GM12878 (cell line): Measurements from ENCODE around the gene ABITRAM. TPM values are rescaled to one million over a fixed set of nuclear protein-coding genes. Genes with fewer than 3 reads are reported as not detected.

Experiments
- BHLHE40 ChIP-seq, 2 experiments: fragments of 450-650 bp in 1 of 2; IDR thresholded peaks; 2 replicates each; pipeline ENCODE4 v1.6.1; 2011 to 2017; ENCODE audit warnings: low read depth in 2 of 2, borderline replicate concordance in 1 of 2, improper control_type of control experiment in 1 of 2, low read length in 1 of 2, mild to moderate bottlenecking in 1 of 2
- BMI1 ChIP-seq: fragments of 450-650 bp; IDR thresholded peaks from 2 replicates; pipeline ENCODE4 v1.6.1; 2016; ENCODE audit warnings: mild to moderate bottlenecking, moderate library complexity, borderline replicate concordance
- CREB1 ChIP-seq: IDR thresholded peaks from 2 replicates; pipeline ENCODE4 v1.6.1; 2012; ENCODE audit warnings: low read depth, mild to moderate bottlenecking, inconsistent platforms
- E2F8 ChIP-seq: fragments of 450-650 bp; IDR thresholded peaks from 2 replicates; pipeline ENCODE4 v1.6.1; 2018; ENCODE audit warnings: mild to moderate bottlenecking, low read depth, moderate library complexity; ENCODE audit not compliant: partially characterized antibody
- EGR1 ChIP-seq, 2 experiments: IDR thresholded peaks; 1 replicate in 1 of 2; 2 replicates in 1 of 2; pipeline ENCODE4 v1.6.1; 2011 to 2012; ENCODE audit warnings: low read depth in 2 of 2, low read length in 2 of 2, borderline replicate concordance in 1 of 2, mild to moderate bottlenecking in 1 of 2, moderate library complexity in 1 of 2
- ESRRA ChIP-seq: IDR thresholded peaks from 2 replicates; pipeline ENCODE4 v1.6.1; 2012; ENCODE audit warnings: mild to moderate bottlenecking, low read length, improper control_type of control experiment
- EZH2 ChIP-seq: IDR thresholded peaks from 2 replicates; pipeline ENCODE4 v1.6.1; 2012; ENCODE audit warnings: low read depth, mild to moderate bottlenecking, control low read depth, inconsistent platforms, low read length, borderline replicate concordance; ENCODE audit not compliant: control insufficient read depth
- FOS ChIP-seq: IDR thresholded peaks from 3 replicates; pipeline ENCODE4 v1.6.1; 2011; ENCODE audit warnings: borderline replicate concordance; ENCODE audit not compliant: insufficient read length; ENCODE audit errors: extremely low read depth
- FOXK2 ChIP-seq: fragments of 450-650 bp; IDR thresholded peaks from 2 replicates; pipeline ENCODE4 v1.6.1; 2017; ENCODE audit warnings: mild to moderate bottlenecking, moderate library complexity
- GABPA ChIP-seq: IDR thresholded peaks from 2 replicates; pipeline ENCODE4 v1.6.1; 2014; ENCODE audit warnings: antibody characterized with exemption, low read depth, mild to moderate bottlenecking, inconsistent platforms
- MTA3 ChIP-seq: IDR thresholded peaks from 2 replicates; pipeline ENCODE4 v1.6.1; 2012; ENCODE audit warnings: low read length, inconsistent platforms, borderline replicate concordance
- NFYB ChIP-seq: IDR thresholded peaks from 2 replicates; pipeline ENCODE4 v1.6.1; 2011; ENCODE audit warnings: low read depth, mild to moderate bottlenecking, low read length, improper control_type of control experiment, moderate library complexity; ENCODE audit not compliant: insufficient read depth
- NR2F1 ChIP-seq: fragments of 450-650 bp; conservative IDR thresholded peaks from 2 replicates; pipeline ENCODE4 v1.6.1; 2017; ENCODE audit warnings: mild to moderate bottlenecking
- RAD51 ChIP-seq: fragments of 450-650 bp; IDR thresholded peaks from 2 replicates; pipeline ENCODE4 v1.6.1; 2016; ENCODE audit warnings: moderate library complexity, mild to moderate bottlenecking, inconsistent platforms
- RB1 ChIP-seq: fragments of 450-650 bp; formaldehyde crosslinking; IDR thresholded peaks from 2 replicates; pipeline ENCODE4 v1.6.1; 2017; ENCODE audit warnings: mild to moderate bottlenecking, borderline replicate concordance
- SMAD5 ChIP-seq: IDR thresholded peaks from 2 replicates; pipeline ENCODE4 v1.6.1; 2016; ENCODE audit warnings: antibody characterized with exemption, low read depth
- USF2 ChIP-seq: IDR thresholded peaks from 2 replicates; pipeline ENCODE4 v1.6.1; 2011; ENCODE audit warnings: low read depth, low read length, improper control_type of control experiment, borderline replicate concordance
- ZBTB4 ChIP-seq: fragments of 450-650 bp; formaldehyde crosslinking; IDR thresholded peaks from 2 replicates; pipeline ENCODE4 v1.4.0; 2022; ENCODE audit warnings: mild to moderate bottlenecking, moderate library complexity
- ZBTB40 ChIP-seq: fragments of 450-650 bp; IDR thresholded peaks from 2 replicates; pipeline ENCODE4 v1.6.1; 2016; ENCODE audit warnings: mild to moderate bottlenecking, moderate library complexity, borderline replicate concordance
- polyA plus RNA-seq, 11 experiments: library from polyadenylated mRNA; depleted of rRNA in 4 of 11; unstranded in 6 of 11; stranded (reverse) in 5 of 11; fragments of >200 nt; fragmentation: Nextera tagmentation in 4 of 11; fragmentation: Illumina TruSeq in 1 of 11; extraction: Ambion mirVana in 4 of 11; extraction: Trizol in 1 of 11; gene quantifications; 1 replicate in 1 of 11; 2 replicates in 10 of 11; pipeline versions ENCODE4 v1.2.1 to v1.2.3, GENCODE V29; 2011 to 2016; ENCODE audit warnings: inconsistent platforms in 2 of 11, missing spikeins in 2 of 11, low read depth in 1 of 11
- total RNA-seq, 4 experiments: library from RNA; depleted of rRNA in 3 of 4; stranded (reverse); fragments of >200 nt in 3 of 4; fragmentation: Illumina TruSeq in 1 of 4; extraction: Trizol in 1 of 4; gene quantifications; 2 replicates each; pipeline versions ENCODE4 v1.2.1 to v1.2.3, GENCODE V29; 2013 to 2021

The ABITRAM gene
- total and polyA plus RNA-seq, 10 of the 15 experiments (the other 5 are each of a cell fraction or from before 2014, with no cell fraction given) = 5.2 to 18.4 (median 10.6) TPM

- TF ChIP-seq USF2 (no peak), RB1 (no peak; the same call in 1 of the 2 replicates), ZBTB4 (CRISPR knock-in tag) (no peak), RAD51 (no peak), E2F8 (no peak), EZH2 (no peak), FOS (no peak), BHLHE40 (IDR thresholded peaks at IDR 0.05; ENCODE audit: borderline replicate concordance in 1 of 2, low read depth in 2 of 2, low read length in 1 of 2) (no peak), FOXK2 (no peak), GABPA (peak; percentile 78), ZBTB40 (peak; percentile 73), CREB1 (no peak; the same call in 1 of the 2 replicates), SMAD5 (no peak), BMI1 (peak; percentile 93), ESRRA (no peak), NR2F1 (no peak), NFYB (no peak), MTA3 (no peak), EGR1 (IDR thresholded peaks at IDR 0.05; ENCODE audit: borderline replicate concordance in 1 of 2, low read depth in 2 of 2, low read length in 2 of 2) (peak in 1 of 2 experiments; percentile 95; a peak in 2 of 3 replicates)
Measured at GRCh38 chr9:108934323-108934893, at the start of gene ABITRAM (continued).
